HepG2 (cell line): ENCODE results near the gene SF3A2. TPM values are rescaled to one million over a fixed set of nuclear protein-coding genes. Genes with fewer than 3 reads are reported as not detected.

ENCODE experiments used
- ATRX ChIP-seq: sonication (generic); formaldehyde crosslinking; IDR thresholded peaks from 2 replicates; pipeline ENCODE4 v1.4.0; 2020; ENCODE audit warnings: missing genetic modification reagents, borderline replicate concordance
- ELK4 ChIP-seq: sonication (generic); formaldehyde crosslinking; IDR thresholded peaks from 2 replicates; pipeline ENCODE4 v1.9.0; 2021; ENCODE audit warnings: missing genetic modification reagents, borderline replicate concordance
- FOXK2 ChIP-seq: fragments of 450-650 bp; IDR thresholded peaks from 2 replicates; pipeline ENCODE4 v1.6.1; 2016
- GATA4 ChIP-seq: sonication (generic); IDR thresholded peaks from 2 replicates; pipeline ENCODE4 v1.6.1; 2016; ENCODE audit warnings: antibody characterized with exemption, low read depth, borderline replicate concordance
- KDM1A ChIP-seq: IDR thresholded peaks from 2 replicates; pipeline ENCODE4 v1.6.1; 2016; ENCODE audit warnings: missing compliant biosample characterization
- KDM3A ChIP-seq: IDR thresholded peaks from 2 replicates; pipeline ENCODE4 v1.6.1; 2018; ENCODE audit warnings: low read depth, missing compliant biosample characterization
- MAFK ChIP-seq, 2 experiments: IDR thresholded peaks in 1 of 2; conservative IDR thresholded peaks in 1 of 2; 2 replicates each; pipeline ENCODE4 v1.6.1; 2011; ENCODE audit warnings: improper control_type of control experiment in 2 of 2, low read length in 2 of 2
- MAX ChIP-seq: IDR thresholded peaks from 2 replicates; pipeline ENCODE4 v1.6.1; 2012; ENCODE audit warnings: inconsistent platforms
- NONO ChIP-seq, 2 experiments: fragments of 450-650 bp in 1 of 2; sonication (generic) in 1 of 2; formaldehyde crosslinking in 1 of 2; IDR thresholded peaks in 1 of 2; conservative IDR thresholded peaks in 1 of 2; 2 replicates each; pipeline versions ENCODE4 v1.6.1 to v1.8.0; 2017 to 2022; ENCODE audit warnings: mild to moderate bottlenecking in 1 of 2, missing genetic modification reagents in 1 of 2, moderate library complexity in 1 of 2
- SALL2 ChIP-seq: sonication (generic); formaldehyde crosslinking; IDR thresholded peaks from 2 replicates; pipeline ENCODE4 v1.8.1; 2023; ENCODE audit warnings: mild to moderate bottlenecking, missing genetic modification reagents, inconsistent platforms
- SCMH1 ChIP-seq: sonication (generic); formaldehyde crosslinking; IDR thresholded peaks from 2 replicates; pipeline ENCODE4 v1.9.0; 2021; ENCODE audit warnings: missing genetic modification reagents, mild to moderate bottlenecking, borderline replicate concordance
- SRSF1 ChIP-seq: fragments of 200-400 bp; formaldehyde crosslinking; optimal IDR thresholded peaks from 2 replicates; pipeline ENCODE3; 2017; ENCODE audit warnings: mild to moderate bottlenecking, low read depth, low read length, moderate library complexity
- TBX2 ChIP-seq: sonication (generic); formaldehyde crosslinking; IDR thresholded peaks from 2 replicates; pipeline ENCODE4 v1.5.0; 2020; ENCODE audit warnings: missing genetic modification reagents, mild to moderate bottlenecking, borderline replicate concordance
- THAP8 ChIP-seq: sonication (generic); formaldehyde crosslinking; IDR thresholded peaks from 2 replicates; pipeline ENCODE4 v1.5.1; 2020; ENCODE audit warnings: missing genetic modification reagents, mild to moderate bottlenecking, borderline replicate concordance
- TP53 ChIP-seq: sonication (generic); formaldehyde crosslinking; conservative IDR thresholded peaks from 2 replicates; pipeline ENCODE4 v1.4.0; 2020; ENCODE audit warnings: missing genetic modification reagents
- ZBED4 ChIP-seq: sonication (generic); formaldehyde crosslinking; IDR thresholded peaks from 2 replicates; pipeline ENCODE4 v1.4.0; 2020; ENCODE audit warnings: missing genetic modification reagents, borderline replicate concordance
- ZFP90 ChIP-seq: sonication (generic); formaldehyde crosslinking; IDR thresholded peaks from 2 replicates; pipeline ENCODE4 v1.8.0; 2022; ENCODE audit warnings: missing genetic modification reagents, mild to moderate bottlenecking, inconsistent platforms, borderline replicate concordance
- ZMAT5 ChIP-seq: sonication (generic); formaldehyde crosslinking; IDR thresholded peaks from 2 replicates; pipeline ENCODE4 v1.5.0; 2020; ENCODE audit warnings: mild to moderate bottlenecking, low read depth, missing genetic modification reagents, borderline replicate concordance
- ZNF101 ChIP-seq: sonication (generic); formaldehyde crosslinking; IDR thresholded peaks from 2 replicates; pipeline ENCODE4 v1.4.0; 2020; ENCODE audit warnings: mild to moderate bottlenecking, low read depth, missing genetic modification reagents, borderline replicate concordance
- ZNF672 ChIP-seq: sonication (generic); formaldehyde crosslinking; IDR thresholded peaks from 2 replicates; pipeline ENCODE4 v1.8.1; 2022; ENCODE audit warnings: missing genetic modification reagents
- ZNF691 ChIP-seq: sonication (generic); formaldehyde crosslinking; IDR thresholded peaks from 2 replicates; pipeline ENCODE4 v1.4.0; 2020; ENCODE audit warnings: missing genetic modification reagents, low read depth, mild to moderate bottlenecking, borderline replicate concordance
- ZNF891 ChIP-seq: sonication (generic); formaldehyde crosslinking; IDR thresholded peaks from 2 replicates; pipeline ENCODE4 v1.5.0; 2020; ENCODE audit warnings: mild to moderate bottlenecking, missing genetic modification reagents
- ZSCAN25 ChIP-seq: sonication (generic); formaldehyde crosslinking; IDR thresholded peaks from 2 replicates; pipeline ENCODE4 v1.8.0; 2022; ENCODE audit warnings: mild to moderate bottlenecking, missing genetic modification reagents
- polyA plus RNA-seq, 8 experiments: library from polyadenylated mRNA; depleted of rRNA in 3 of 8; stranded (reverse) in 7 of 8; unstranded in 1 of 8; fragments of >200 nt; fragmentation: Illumina TruSeq in 4 of 8; extraction: Trizol in 4 of 8; gene quantifications; 2 replicates each; pipeline versions ENCODE4 v1.2.1 to v1.2.3, GENCODE V29; 2011 to 2016; ENCODE audit warnings: low read depth in 4 of 8, missing spikeins in 1 of 8, mixed read lengths in 1 of 8; ENCODE audit not compliant: insufficient read depth in 1 of 8
- total RNA-seq, 5 experiments: library from RNA; depleted of rRNA; stranded (reverse); fragments of >200 nt; fragmentation: Illumina TruSeq; extraction: Trizol; gene quantifications; 2 replicates each; pipeline ENCODE4 v1.2.3, GENCODE V29; 2016; ENCODE audit warnings: low read depth in 1 of 5

The SF3A2 gene
- total and polyA plus RNA-seq, 2 of the 13 experiments (the other 11 are each of a cell fraction or from before 2014, with no cell fraction given) = 8.6 to 8.8 TPM

- TF ChIP-seq ZBED4 (CRISPR knock-in tag) (no peak), ATRX (CRISPR knock-in tag) (no peak), TP53 (CRISPR knock-in tag) (0 out of 2 replicates have a peak, but pooled peaks have one; percentile 20), ZNF101 (no peak), MAFK (conservative IDR thresholded peaks at IDR 0.05 in 1 of 2, IDR thresholded peaks at IDR 0.05 in 1 of 2; ENCODE audit: low read length in 2 of 2) (no peak), ZMAT5 (CRISPR knock-in tag) (no peak), FOXK2 (no peak), MAX (peak; percentile 87), ZNF691 (CRISPR knock-in tag) (0 out of 2 replicates have a peak, but pooled peaks have one; percentile 14), ZSCAN25 (no peak), SALL2 (CRISPR knock-in tag) (no peak), ELK4 (CRISPR knock-in tag) (0 out of 2 replicates have a peak, but pooled peaks have one; percentile 21), KDM1A (CRISPR knock-in tag) (no peak), ZNF891 (CRISPR knock-in tag) (no peak), THAP8 (no peak), ZFP90 (no peak), GATA4 (no peak), TBX2 (CRISPR knock-in tag) (no peak), NONO (IDR thresholded peaks at IDR 0.05) (no peak), NONO (CRISPR knock-in tag; conservative IDR thresholded peaks at IDR 0.05) (no peak), SCMH1 (no peak), KDM3A (no peak), SRSF1 (no peak), ZNF672 (CRISPR knock-in tag) (no peak)
Measured at GRCh38 chr19:2252797-2253105, 16.1 kb downstream of the SF3A2 start (continued).
